ENCODE results near the gene TARBP2. TPM values are rescaled to one million over a fixed set of nuclear protein-coding genes. Genes with fewer than 3 reads are reported as not detected.

TARBP2 gene
- total RNA-seq, 1 experiment from 2014 or later, result 74.0 TPM

DNA sequence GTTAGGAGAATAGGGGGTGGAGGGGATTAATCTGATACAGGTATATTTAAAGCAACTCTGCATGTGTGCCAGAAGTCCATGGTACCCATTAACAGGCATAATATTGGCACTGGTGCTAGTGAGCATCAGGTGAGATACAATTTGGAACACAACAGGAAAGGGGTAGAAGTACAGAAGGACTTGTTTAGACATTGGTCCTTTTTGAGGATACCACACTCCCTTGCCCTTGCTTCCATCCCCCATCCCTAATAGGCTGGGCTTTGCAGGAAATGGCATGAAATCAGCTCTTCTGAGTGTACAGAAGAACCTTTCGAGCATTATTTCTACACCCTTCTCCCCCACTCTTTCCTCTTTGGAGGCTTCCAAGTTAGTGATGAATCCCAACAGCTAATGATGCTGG is 32.8 kb upstream of the TARBP2 start:
- POLR2A ChIA-PET, result interaction anchor here (0.7 kb wide), 1 partner anchor 23 kb away, joined by 3 read pairs; no protein-coding TSS in a partner anchor
- H3K36me3 Mint-ChIP-seq, result peaks cover 92% of the 10 kb centered on the region
- ATAC-seq (no peak), DNase-seq (ENCODE audit: low spot score) (no peak)
- no peak overlapping the region for H3K4me3 Mint-ChIP-seq
- no peaks in the 10 kb centered on the region for H3K9me3 Mint-ChIP-seq
- no peak for TF ChIP-seq NFYB (CRISPR knock-in tag; conservative IDR thresholded peaks at IDR 0.05; ENCODE audit: low read depth)
- TF ChIP-seq ZBTB21 (CRISPR knock-in tag; IDR thresholded peaks at IDR 0.05; ENCODE audit: borderline replicate concordance), result no peak
- TF ChIP-seq MLX (CRISPR knock-in tag; IDR thresholded peaks at IDR 0.05), result no peak
- no peak for TF ChIP-seq RORB (CRISPR knock-in tag; IDR thresholded peaks at IDR 0.05)
- no peak for TF ChIP-seq IRF2 (CRISPR knock-in tag; IDR thresholded peaks at IDR 0.05; ENCODE audit: borderline replicate concordance, low read depth)
- TF ChIP-seq, protein P1, sequence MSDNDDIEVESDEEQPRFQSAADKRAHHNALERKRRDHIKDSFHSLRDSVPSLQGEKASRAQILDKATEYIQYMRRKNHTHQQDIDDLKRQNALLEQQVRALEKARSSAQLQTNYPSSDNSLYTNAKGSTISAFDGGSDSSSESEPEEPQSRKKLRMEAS (CRISPR knock-in tag; IDR thresholded peaks at IDR 0.05), result no peak
- TF ChIP-seq GABPB1 (CRISPR knock-in tag; IDR thresholded peaks at IDR 0.05), result no peak
- TF ChIP-seq ZNF317 (CRISPR knock-in tag; IDR thresholded peaks at IDR 0.05; ENCODE audit: borderline replicate concordance, low read depth), result no peak
- TF ChIP-seq RELA (CRISPR knock-in tag; IDR thresholded peaks at IDR 0.05; ENCODE audit: borderline replicate concordance), result no peak
- TF ChIP-seq, protein P2, sequence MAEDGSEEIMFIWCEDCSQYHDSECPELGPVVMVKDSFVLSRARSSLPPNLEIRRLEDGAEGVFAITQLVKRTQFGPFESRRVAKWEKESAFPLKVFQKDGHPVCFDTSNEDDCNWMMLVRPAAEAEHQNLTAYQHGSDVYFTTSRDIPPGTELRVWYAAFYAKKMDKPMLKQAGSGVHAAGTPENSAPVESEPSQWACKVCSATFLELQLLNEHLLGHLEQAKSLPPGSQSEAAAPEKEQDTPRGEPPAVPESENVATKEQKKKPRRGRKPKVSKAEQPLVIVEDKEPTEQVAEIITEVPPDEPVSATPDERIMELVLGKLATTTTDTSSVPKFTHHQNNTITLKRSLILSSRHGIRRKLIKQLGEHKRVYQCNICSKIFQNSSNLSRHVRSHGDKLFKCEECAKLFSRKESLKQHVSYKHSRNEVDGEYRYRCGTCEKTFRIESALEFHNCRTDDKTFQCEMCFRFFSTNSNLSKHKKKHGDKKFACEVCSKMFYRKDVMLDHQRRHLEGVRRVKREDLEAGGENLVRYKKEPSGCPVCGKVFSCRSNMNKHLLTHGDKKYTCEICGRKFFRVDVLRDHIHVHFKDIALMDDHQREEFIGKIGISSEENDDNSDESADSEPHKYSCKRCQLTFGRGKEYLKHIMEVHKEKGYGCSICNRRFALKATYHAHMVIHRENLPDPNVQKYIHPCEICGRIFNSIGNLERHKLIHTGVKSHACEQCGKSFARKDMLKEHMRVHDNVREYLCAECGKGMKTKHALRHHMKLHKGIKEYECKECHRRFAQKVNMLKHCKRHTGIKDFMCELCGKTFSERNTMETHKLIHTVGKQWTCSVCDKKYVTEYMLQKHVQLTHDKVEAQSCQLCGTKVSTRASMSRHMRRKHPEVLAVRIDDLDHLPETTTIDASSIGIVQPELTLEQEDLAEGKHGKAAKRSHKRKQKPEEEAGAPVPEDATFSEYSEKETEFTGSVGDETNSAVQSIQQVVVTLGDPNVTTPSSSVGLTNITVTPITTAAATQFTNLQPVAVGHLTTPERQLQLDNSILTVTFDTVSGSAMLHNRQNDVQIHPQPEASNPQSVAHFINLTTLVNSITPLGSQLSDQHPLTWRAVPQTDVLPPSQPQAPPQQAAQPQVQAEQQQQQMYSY (CRISPR knock-in tag; IDR thresholded peaks at IDR 0.05), result no peak
- TF ChIP-seq, protein P3, sequence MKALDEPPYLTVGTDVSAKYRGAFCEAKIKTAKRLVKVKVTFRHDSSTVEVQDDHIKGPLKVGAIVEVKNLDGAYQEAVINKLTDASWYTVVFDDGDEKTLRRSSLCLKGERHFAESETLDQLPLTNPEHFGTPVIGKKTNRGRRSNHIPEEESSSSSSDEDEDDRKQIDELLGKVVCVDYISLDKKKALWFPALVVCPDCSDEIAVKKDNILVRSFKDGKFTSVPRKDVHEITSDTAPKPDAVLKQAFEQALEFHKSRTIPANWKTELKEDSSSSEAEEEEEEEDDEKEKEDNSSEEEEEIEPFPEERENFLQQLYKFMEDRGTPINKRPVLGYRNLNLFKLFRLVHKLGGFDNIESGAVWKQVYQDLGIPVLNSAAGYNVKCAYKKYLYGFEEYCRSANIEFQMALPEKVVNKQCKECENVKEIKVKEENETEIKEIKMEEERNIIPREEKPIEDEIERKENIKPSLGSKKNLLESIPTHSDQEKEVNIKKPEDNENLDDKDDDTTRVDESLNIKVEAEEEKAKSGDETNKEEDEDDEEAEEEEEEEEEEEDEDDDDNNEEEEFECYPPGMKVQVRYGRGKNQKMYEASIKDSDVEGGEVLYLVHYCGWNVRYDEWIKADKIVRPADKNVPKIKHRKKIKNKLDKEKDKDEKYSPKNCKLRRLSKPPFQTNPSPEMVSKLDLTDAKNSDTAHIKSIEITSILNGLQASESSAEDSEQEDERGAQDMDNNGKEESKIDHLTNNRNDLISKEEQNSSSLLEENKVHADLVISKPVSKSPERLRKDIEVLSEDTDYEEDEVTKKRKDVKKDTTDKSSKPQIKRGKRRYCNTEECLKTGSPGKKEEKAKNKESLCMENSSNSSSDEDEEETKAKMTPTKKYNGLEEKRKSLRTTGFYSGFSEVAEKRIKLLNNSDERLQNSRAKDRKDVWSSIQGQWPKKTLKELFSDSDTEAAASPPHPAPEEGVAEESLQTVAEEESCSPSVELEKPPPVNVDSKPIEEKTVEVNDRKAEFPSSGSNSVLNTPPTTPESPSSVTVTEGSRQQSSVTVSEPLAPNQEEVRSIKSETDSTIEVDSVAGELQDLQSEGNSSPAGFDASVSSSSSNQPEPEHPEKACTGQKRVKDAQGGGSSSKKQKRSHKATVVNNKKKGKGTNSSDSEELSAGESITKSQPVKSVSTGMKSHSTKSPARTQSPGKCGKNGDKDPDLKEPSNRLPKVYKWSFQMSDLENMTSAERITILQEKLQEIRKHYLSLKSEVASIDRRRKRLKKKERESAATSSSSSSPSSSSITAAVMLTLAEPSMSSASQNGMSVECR (CRISPR knock-in tag; IDR thresholded peaks at IDR 0.05; ENCODE audit: borderline replicate concordance), result no peak
- TF ChIP-seq SOX15 (CRISPR knock-in tag; IDR thresholded peaks at IDR 0.05), result no peak
- no peak for TF ChIP-seq CREM (CRISPR knock-in tag; IDR thresholded peaks at IDR 0.05)
- TF ChIP-seq CBFB (CRISPR knock-in tag; IDR thresholded peaks at IDR 0.05; ENCODE audit: low read depth), result no peak
- no peak for TF ChIP-seq SP1 (CRISPR knock-in tag; conservative IDR thresholded peaks at IDR 0.05)
- TF ChIP-seq ZNF512 (CRISPR knock-in tag; IDR thresholded peaks at IDR 0.05; ENCODE audit: borderline replicate concordance), result no peak
- TF ChIP-seq ZNF138 (CRISPR knock-in tag; conservative IDR thresholded peaks at IDR 0.05), result no peak
- no peaks in the 10 kb centered on the region for H3K27me3 Mint-ChIP-seq (ENCODE audit: low read depth)
- peaks cover 13% of the 10 kb centered on the region for H3K4me1 Mint-ChIP-seq
- CTCF ChIA-PET, result interaction anchor here (0.7 to 1.7 kb wide), 2 partner anchors 8 to 583 kb away, joined by 3 to 5 read pairs; no protein-coding TSS in a partner anchor
- H3K27ac Mint-ChIP-seq, result no peak overlapping the region; the same call in 1 of the 2 replicates
